ENCODE results near the gene TRAF2. TPM values are rescaled to one million over a fixed set of nuclear protein-coding genes. Genes with fewer than 3 reads are reported as not detected.

TRAF2 gene
- total RNA-seq, 4 donors from 2014 or later, result 9.7 to 18.3 (median 15.4) TPM

GRCh38 chr9:136961279-136962065 lies 75.2 kb downstream of the TRAF2 start:
- H3K36me3 ChIP-seq, result no peaks in the 10 kb centered on the region
- no peak overlapping the region for H3K4me3 ChIP-seq (replicated peaks in 1 of 3)
- H3K9me3 ChIP-seq, result no peaks in the 10 kb centered on the region
- no peak overlapping the region for H3K27ac ChIP-seq
- DNase-seq, result no peak
- no peak for TF ChIP-seq POLR2A (IDR thresholded peaks at IDR 0.05)
- TF ChIP-seq, protein P1, sequence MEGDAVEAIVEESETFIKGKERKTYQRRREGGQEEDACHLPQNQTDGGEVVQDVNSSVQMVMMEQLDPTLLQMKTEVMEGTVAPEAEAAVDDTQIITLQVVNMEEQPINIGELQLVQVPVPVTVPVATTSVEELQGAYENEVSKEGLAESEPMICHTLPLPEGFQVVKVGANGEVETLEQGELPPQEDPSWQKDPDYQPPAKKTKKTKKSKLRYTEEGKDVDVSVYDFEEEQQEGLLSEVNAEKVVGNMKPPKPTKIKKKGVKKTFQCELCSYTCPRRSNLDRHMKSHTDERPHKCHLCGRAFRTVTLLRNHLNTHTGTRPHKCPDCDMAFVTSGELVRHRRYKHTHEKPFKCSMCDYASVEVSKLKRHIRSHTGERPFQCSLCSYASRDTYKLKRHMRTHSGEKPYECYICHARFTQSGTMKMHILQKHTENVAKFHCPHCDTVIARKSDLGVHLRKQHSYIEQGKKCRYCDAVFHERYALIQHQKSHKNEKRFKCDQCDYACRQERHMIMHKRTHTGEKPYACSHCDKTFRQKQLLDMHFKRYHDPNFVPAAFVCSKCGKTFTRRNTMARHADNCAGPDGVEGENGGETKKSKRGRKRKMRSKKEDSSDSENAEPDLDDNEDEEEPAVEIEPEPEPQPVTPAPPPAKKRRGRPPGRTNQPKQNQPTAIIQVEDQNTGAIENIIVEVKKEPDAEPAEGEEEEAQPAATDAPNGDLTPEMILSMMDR (IDR thresholded peaks at IDR 0.05), result no peak
- WGBS, 2 donors, result 76 to 82% methylated on average over 4 to 16 of the region's 23 CpGs
- H3K27me3 ChIP-seq, result no peaks in the 10 kb centered on the region
- intact Hi-C loops (cut with DNase I), result no loop called here
- peaks cover 4 to 30% of the 10 kb centered on the region in 2 donors for H3K4me1 ChIP-seq

- DNase-seq, result no peak
- H3K27ac ChIP-seq, result no peak overlapping the region
These were observed 75.8 kb downstream of the TRAF2 start for GRCh38 chr9:136962163-136962562.

GRCh38 chr9:136962701-136963248 lies 76.5 kb downstream of the TRAF2 start:
- H3K4me3 ChIP-seq (replicated peaks in 1 of 3), result no peak overlapping the region
- TF ChIP-seq, protein P1 (IDR thresholded peaks at IDR 0.05), result no peak
- no peak for TF ChIP-seq POLR2A (IDR thresholded peaks at IDR 0.05)
- WGBS, 2 donors, result 74 to 89% methylated on average over 10 to 11 of the region's 11 CpGs
- intact Hi-C loops (cut with DNase I), result no loop called here
- H3K36me3 ChIP-seq, result no peaks in the 10 kb centered on the region
- H3K27me3 ChIP-seq, result no peaks in the 10 kb centered on the region
- DNase-seq, result no peak
- H3K4me1 ChIP-seq, result peaks cover 4 to 31% of the 10 kb centered on the region in 2 donors
- H3K9me3 ChIP-seq, result no peaks in the 10 kb centered on the region
- no peak overlapping the region for H3K27ac ChIP-seq

More at GRCh38 chr9:136962163-136962562, 75.8 kb downstream of the TRAF2 start:
- intact Hi-C loops (cut with DNase I), result no loop called here
- TF ChIP-seq, protein P1 (IDR thresholded peaks at IDR 0.05), result no peak
- TF ChIP-seq POLR2A (IDR thresholded peaks at IDR 0.05), result no peak
- Histone ChIP-seq H3K4me1 (peaks cover 4 to 31% of the 10 kb centered on the region in 2 donors), H3K9me3 (no peaks in the 10 kb centered on the region), H3K4me3 (replicated peaks in 1 of 3) (no peak overlapping the region), H3K27me3 (no peaks in the 10 kb centered on the region), H3K36me3 (no peaks in the 10 kb centered on the region)
- 95 to 97% methylated on average over 9 of the region's 9 CpGs for WGBS, 2 donors

- no peak overlapping the region for H3K27ac ChIP-seq
- H3K27me3 ChIP-seq, result no peaks in the 10 kb centered on the region
- intact Hi-C loops (cut with DNase I), result no loop called here
- no peaks in the 10 kb centered on the region for H3K36me3 ChIP-seq
- no peaks in the 10 kb centered on the region for H3K9me3 ChIP-seq
- H3K4me3 ChIP-seq (replicated peaks in 1 of 3), result no peak overlapping the region
- H3K4me1 ChIP-seq, result peaks cover 4 to 31% of the 10 kb centered on the region in 2 donors
- 86 to 87% methylated on average over 8 to 12 of the region's 15 CpGs for WGBS, 2 donors
- no peak for DNase-seq
- TF ChIP-seq, protein P1 (IDR thresholded peaks at IDR 0.05), result no peak
- no peak for TF ChIP-seq POLR2A (IDR thresholded peaks at IDR 0.05)
These were observed 77.0 kb downstream of the TRAF2 start for GRCh38 chr9:136963341-136963740.

GRCh38 chr9:136963751-136964150 lies 77.4 kb downstream of the TRAF2 start:
- 83 to 86% methylated on average over 12 of the region's 12 CpGs for WGBS, 2 donors
- DNase-seq, result no peak
- Histone ChIP-seq H3K27me3 (no peaks in the 10 kb centered on the region), H3K4me1 (peaks cover 4 to 31% of the 10 kb centered on the region in 2 donors), H3K4me3 (replicated peaks in 1 of 3) (no peak overlapping the region), H3K9me3 (no peaks in the 10 kb centered on the region), H3K36me3 (no peaks in the 10 kb centered on the region), H3K27ac (no peak overlapping the region)
- intact Hi-C loops (cut with DNase I), result no loop called here
- TF ChIP-seq, protein P1 (IDR thresholded peaks at IDR 0.05), result no peak
- no peak for TF ChIP-seq POLR2A (IDR thresholded peaks at IDR 0.05)
